Measurements from ENCODE around the gene FUOM. TPM values are rescaled to one million over a fixed set of nuclear protein-coding genes. Genes with fewer than 3 reads are reported as not detected.
"Not testable (repeated sequence)": the region's sequence is repeated elsewhere in the genome, so short reads cannot be mapped to it uniquely, and the experiment has no call there.

FUOM gene
- total RNA-seq, 2 donors from 2014 or later: 6.3 to 9.1 TPM

DNA sequence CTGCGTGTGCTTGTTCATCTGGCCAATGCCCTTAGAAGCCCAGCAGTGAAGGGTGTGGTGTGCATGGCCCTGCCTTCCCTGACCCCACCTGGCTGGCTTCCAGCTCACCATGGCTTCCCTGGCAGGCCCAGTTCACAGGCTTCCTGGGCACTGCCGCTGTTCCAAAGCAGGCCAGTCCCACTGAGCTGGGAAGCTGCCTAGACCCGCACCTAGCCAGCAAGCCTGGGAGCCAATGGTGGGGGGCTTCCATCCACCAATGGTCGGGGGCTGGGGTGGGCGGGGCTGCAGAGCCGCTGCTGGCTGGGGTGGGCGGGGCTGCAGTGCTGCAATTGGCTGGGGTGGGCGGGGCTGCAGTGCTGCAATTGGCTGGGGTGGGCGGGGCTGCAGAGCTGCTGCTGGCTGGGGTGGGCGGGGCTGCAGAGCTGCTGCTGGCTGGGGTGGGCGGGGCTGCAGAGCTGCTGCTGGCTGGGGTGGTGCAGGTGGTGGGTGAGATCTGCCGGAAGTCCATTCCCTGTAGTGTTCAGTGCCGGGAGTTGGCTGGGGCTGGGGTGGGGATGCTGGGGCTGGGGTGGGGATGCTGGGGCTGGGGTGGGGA, 33.5 kb downstream of the FUOM start:
- H3K9me3 ChIP-seq (ENCODE audit: control insufficient read depth, low read length, poor library complexity, severe bottlenecking): no peaks in the 10 kb centered on the region
- peaks cover 32% of the 10 kb centered on the region for H3K27me3 Mint-ChIP-seq
- ATAC-seq: peak; percentile 80
- H3K4me3 Mint-ChIP-seq: peak overlapping the region; percentile 7
- peaks cover 13% of the 10 kb centered on the region for H3K4me1 Mint-ChIP-seq
- DNase-seq: peak in 2 of 3 donors; percentile 51 to 61
- H3K27ac Mint-ChIP-seq: no peak overlapping the region
- peaks cover 5% of the 10 kb centered on the region for H3K36me3 Mint-ChIP-seq (ENCODE audit: low read depth)

GRCh38 chr10:133322064-133322709, 35.6 kb downstream of the FUOM start:
- not testable (repeated sequence) for H3K4me3 Mint-ChIP-seq; H3K27ac Mint-ChIP-seq; DNase-seq; ATAC-seq; H3K9me3 ChIP-seq (ENCODE audit: control insufficient read depth, low read length, poor library complexity, severe bottlenecking); H3K36me3 Mint-ChIP-seq (ENCODE audit: low read depth)
- Mint-ChIP-seq H3K27me3 (peaks cover 13% of the 10 kb centered on the region), H3K4me1 (peaks cover 17% of the 10 kb centered on the region)

DNA sequence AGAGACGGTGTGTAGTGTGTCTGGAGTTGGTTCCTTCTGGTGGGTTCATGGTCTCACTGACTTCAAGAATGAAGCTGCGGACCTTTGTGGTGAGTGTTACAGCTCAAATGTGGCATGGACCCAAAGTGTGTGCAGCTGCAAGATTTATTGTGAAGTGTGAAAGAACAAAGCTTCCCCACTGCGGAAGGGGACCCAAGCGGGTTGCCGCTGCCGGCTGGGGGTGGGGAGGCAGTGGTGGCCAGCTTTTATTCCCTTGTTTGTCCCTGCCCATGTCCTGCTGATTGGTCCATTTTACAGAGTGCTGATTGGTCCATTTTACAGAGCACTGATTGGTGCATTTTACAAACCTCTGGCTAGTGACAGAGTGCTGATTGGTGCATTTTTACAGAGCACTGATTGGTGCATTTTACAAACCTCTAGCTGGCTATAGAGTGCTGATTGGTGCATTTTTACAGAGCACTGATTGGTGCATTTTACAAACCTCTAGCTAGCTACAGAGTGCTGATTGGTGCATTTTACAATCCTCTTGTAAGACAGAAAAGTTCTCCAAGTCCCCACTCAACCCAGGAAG, 36.9 kb downstream of the FUOM start:
- H3K36me3 Mint-ChIP-seq (ENCODE audit: low read depth); DNase-seq; H3K4me3 Mint-ChIP-seq: not testable (repeated sequence)

DNA sequence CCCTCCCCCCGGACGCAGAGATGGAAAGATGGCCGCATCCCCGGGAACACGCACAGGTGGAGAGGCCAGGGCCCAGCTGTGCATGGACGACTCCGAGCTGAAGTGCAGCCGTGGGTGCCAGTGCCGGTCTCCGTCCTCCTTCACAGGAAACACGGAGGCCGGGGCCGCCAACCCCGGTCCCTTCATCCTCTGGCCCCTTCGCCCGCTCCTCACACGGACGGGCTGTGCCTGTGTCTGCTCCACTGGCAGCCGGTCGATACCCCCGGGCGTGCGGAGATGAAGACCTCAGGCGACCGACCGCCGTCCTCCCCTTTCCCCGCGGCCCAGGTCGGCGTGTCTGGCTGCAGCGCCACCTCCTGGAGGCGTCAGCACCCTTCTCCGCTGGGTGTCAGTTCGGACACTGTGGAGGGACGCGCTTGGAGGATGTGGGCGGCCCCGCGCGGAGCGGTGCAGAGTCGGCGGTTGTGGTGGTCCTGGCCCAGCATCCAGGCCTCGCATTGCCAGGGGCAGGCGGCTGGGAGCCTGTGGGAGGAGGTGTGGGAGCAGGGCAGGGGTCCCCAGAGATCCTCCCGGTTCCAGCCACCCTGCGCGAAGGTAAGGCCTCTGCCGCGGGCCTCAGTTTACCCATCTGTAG, 39.2 kb downstream of the FUOM start:
- ATAC-seq (peak; percentile 95), DNase-seq (peak; percentile 59 to 65 (median 63))
- H3K4me3 Mint-ChIP-seq: peak overlapping the region; percentile 79
- peaks cover 14% of the 10 kb centered on the region for H3K4me1 Mint-ChIP-seq
- H3K36me3 Mint-ChIP-seq (ENCODE audit: low read depth): peaks cover 3% of the 10 kb centered on the region
- no peaks in the 10 kb centered on the region for H3K9me3 ChIP-seq (ENCODE audit: control insufficient read depth, low read length, poor library complexity, severe bottlenecking)
- H3K27me3 Mint-ChIP-seq: no peaks in the 10 kb centered on the region
- H3K27ac Mint-ChIP-seq: peak overlapping the region; percentile 27

More for the DNA sequence above, 36.9 kb downstream of the FUOM start:
- peaks cover 14% of the 10 kb centered on the region for H3K4me1 Mint-ChIP-seq
- not testable (repeated sequence) for H3K27ac Mint-ChIP-seq; ATAC-seq; H3K9me3 ChIP-seq (ENCODE audit: control insufficient read depth, low read length, poor library complexity, severe bottlenecking); H3K27me3 Mint-ChIP-seq

- peaks cover 14% of the 10 kb centered on the region for H3K4me1 Mint-ChIP-seq
- peak overlapping the region; percentile 55 for H3K4me3 Mint-ChIP-seq
- H3K36me3 Mint-ChIP-seq (ENCODE audit: low read depth): peaks cover 3% of the 10 kb centered on the region
- ATAC-seq: no peak
- no peak overlapping the region for H3K27ac Mint-ChIP-seq
- no peak for DNase-seq
- H3K27me3 Mint-ChIP-seq: no peaks in the 10 kb centered on the region
- no peaks in the 10 kb centered on the region for H3K9me3 ChIP-seq (ENCODE audit: control insufficient read depth, low read length, poor library complexity, severe bottlenecking)
Measured at GRCh38 chr10:133316732-133317131, 41.1 kb downstream of the FUOM start.

GRCh38 chr10:133316266-133316665, 41.6 kb downstream of the FUOM start:
- H3K4me3 Mint-ChIP-seq: peak overlapping the region; percentile 55
- ATAC-seq (no peak), DNase-seq (no peak)
- no peak overlapping the region for H3K27ac Mint-ChIP-seq
- H3K9me3 ChIP-seq (ENCODE audit: control insufficient read depth, low read length, poor library complexity, severe bottlenecking): no peaks in the 10 kb centered on the region
- H3K27me3 Mint-ChIP-seq: no peaks in the 10 kb centered on the region
- H3K4me1 Mint-ChIP-seq: peaks cover 14% of the 10 kb centered on the region
- peaks cover 3% of the 10 kb centered on the region for H3K36me3 Mint-ChIP-seq (ENCODE audit: low read depth)

GRCh38 chr10:133315847-133316246, 42.0 kb downstream of the FUOM start:
- Mint-ChIP-seq H3K36me3 (ENCODE audit: low read depth) (peaks cover 3% of the 10 kb centered on the region), H3K4me1 (peaks cover 14% of the 10 kb centered on the region), H3K27me3 (no peaks in the 10 kb centered on the region), H3K4me3 (no peak overlapping the region), H3K27ac (no peak overlapping the region)
- H3K9me3 ChIP-seq (ENCODE audit: control insufficient read depth, low read length, poor library complexity, severe bottlenecking): no peaks in the 10 kb centered on the region
- no peak for DNase-seq
- ATAC-seq: no peak

DNA sequence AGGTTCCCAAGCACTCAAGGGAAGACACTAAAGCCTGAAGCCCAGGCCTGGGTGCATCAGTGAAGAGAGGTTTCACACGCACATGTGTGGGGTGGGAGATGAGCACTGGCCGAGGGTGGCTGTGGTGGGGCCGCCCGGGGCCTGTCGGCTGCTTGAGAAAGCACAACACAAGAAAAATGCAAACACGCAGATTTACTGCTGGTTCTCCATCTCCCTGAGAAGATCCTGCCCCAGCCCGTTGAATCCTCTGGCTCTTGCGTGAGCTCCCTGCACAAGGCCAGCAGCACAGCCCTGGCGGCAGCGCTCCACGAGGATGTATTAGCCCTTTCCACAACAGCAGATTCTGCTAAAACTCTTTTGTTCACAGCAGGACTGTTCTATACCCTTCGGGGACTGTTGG, 42.9 kb downstream of the FUOM start:
- no peaks in the 10 kb centered on the region for H3K36me3 Mint-ChIP-seq (ENCODE audit: low read depth)
- H3K4me1 Mint-ChIP-seq: peaks cover 14% of the 10 kb centered on the region
- no peak for ATAC-seq
- no peaks in the 10 kb centered on the region for H3K27me3 Mint-ChIP-seq
- no peak overlapping the region for H3K27ac Mint-ChIP-seq
- no peaks in the 10 kb centered on the region for H3K9me3 ChIP-seq (ENCODE audit: control insufficient read depth, low read length, poor library complexity, severe bottlenecking)
- H3K4me3 Mint-ChIP-seq: no peak overlapping the region
- DNase-seq: no peak

DNA sequence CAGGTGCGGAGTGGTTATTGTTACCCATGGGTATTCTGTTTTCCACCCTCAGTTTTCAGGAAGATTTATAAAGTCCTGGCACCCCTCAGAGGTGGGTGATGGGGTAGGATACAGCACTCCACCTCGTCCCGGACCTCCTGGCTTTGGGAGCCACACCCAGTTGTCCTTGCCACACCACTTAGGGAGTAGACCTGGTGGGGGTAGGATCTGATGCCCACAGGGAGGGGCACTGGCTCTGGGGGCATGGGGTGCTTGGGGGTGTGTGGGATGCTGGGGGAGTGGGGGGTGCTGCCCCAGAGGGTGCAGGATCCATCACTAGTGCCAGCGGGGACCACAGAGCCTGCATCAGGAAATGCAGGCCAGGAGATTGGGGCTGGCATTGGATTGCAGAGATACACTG, 44.6 kb downstream of the FUOM start:
- no peaks in the 10 kb centered on the region for H3K9me3 ChIP-seq (ENCODE audit: control insufficient read depth, low read length, poor library complexity, severe bottlenecking)
- DNase-seq: no peak
- H3K4me1 Mint-ChIP-seq: peaks cover 3% of the 10 kb centered on the region
- H3K36me3 Mint-ChIP-seq (ENCODE audit: low read depth): peaks cover under 1% of the 10 kb centered on the region
- H3K4me3 Mint-ChIP-seq: no peak overlapping the region
- no peaks in the 10 kb centered on the region for H3K27me3 Mint-ChIP-seq
- H3K27ac Mint-ChIP-seq: no peak overlapping the region
- ATAC-seq: no peak

- no peak overlapping the region for H3K27ac Mint-ChIP-seq
- H3K27me3 Mint-ChIP-seq: no peaks in the 10 kb centered on the region
- ATAC-seq (no peak), DNase-seq (no peak)
- H3K4me1 Mint-ChIP-seq: peaks cover 8% of the 10 kb centered on the region
- H3K9me3 ChIP-seq (ENCODE audit: control insufficient read depth, low read length, poor library complexity, severe bottlenecking): no peaks in the 10 kb centered on the region
- peaks cover 4% of the 10 kb centered on the region for H3K36me3 Mint-ChIP-seq (ENCODE audit: low read depth)
- H3K4me3 Mint-ChIP-seq: no peak overlapping the region
Measured at GRCh38 chr10:133312769-133313145, 45.1 kb downstream of the FUOM start.

- Mint-ChIP-seq H3K4me3 (no peak overlapping the region), H3K27me3 (no peaks in the 10 kb centered on the region), H3K36me3 (ENCODE audit: low read depth) (peaks cover 5% of the 10 kb centered on the region), H3K4me1 (peaks cover 12% of the 10 kb centered on the region), H3K27ac (no peak overlapping the region)
- no peak for DNase-seq
- no peak for ATAC-seq
- no peaks in the 10 kb centered on the region for H3K9me3 ChIP-seq (ENCODE audit: control insufficient read depth, low read length, poor library complexity, severe bottlenecking)
Measured at GRCh38 chr10:133312016-133312768, 45.6 kb downstream of the FUOM start.

GRCh38 chr10:133311570-133311969, 46.2 kb downstream of the FUOM start:
- no peak overlapping the region for H3K4me3 Mint-ChIP-seq
- DNase-seq (no peak), ATAC-seq (no peak)
- H3K4me1 Mint-ChIP-seq: peaks cover 14% of the 10 kb centered on the region
- H3K27ac Mint-ChIP-seq: no peak overlapping the region
- no peaks in the 10 kb centered on the region for H3K27me3 Mint-ChIP-seq
- H3K36me3 Mint-ChIP-seq (ENCODE audit: low read depth): peaks cover 5% of the 10 kb centered on the region
- no peaks in the 10 kb centered on the region for H3K9me3 ChIP-seq (ENCODE audit: control insufficient read depth, low read length, poor library complexity, severe bottlenecking)

- no peak for ATAC-seq
- H3K27ac Mint-ChIP-seq: no peak overlapping the region
- no peaks in the 10 kb centered on the region for H3K27me3 Mint-ChIP-seq
- no peak for DNase-seq
- peaks cover 14% of the 10 kb centered on the region for H3K4me1 Mint-ChIP-seq
- peaks cover 5% of the 10 kb centered on the region for H3K36me3 Mint-ChIP-seq (ENCODE audit: low read depth)
- H3K9me3 ChIP-seq (ENCODE audit: control insufficient read depth, low read length, poor library complexity, severe bottlenecking): no peaks in the 10 kb centered on the region
- H3K4me3 Mint-ChIP-seq: peak overlapping the region; percentile 59
Measured at GRCh38 chr10:133310789-133311188, 47.0 kb downstream of the FUOM start.

Data from T-helper 17 cell (primary cell).